Left ventricle myocardium superior (tissue), 1 donor: Measurements from ENCODE around the gene LRBA. TPM values are rescaled to one million over a fixed set of nuclear protein-coding genes. Genes with fewer than 3 reads are reported as not detected.

Experiments
- ATAC-seq: fragments of 200-7000 bp; cut with Tn5 transposase; one replicate; pipeline ENCODE4 v1.9.1; 2020; ENCODE audit warnings: mild to moderate bottlenecking, moderate library complexity
- DNase-seq: peaks from one replicate; pipeline ENCODE4 v3.0.0-alpha.2; 2020
- intact Hi-C: fragments of 100-400 bp; cut with micrococcal nuclease; formaldehyde crosslinking; loops from one replicate; pipeline ENCODE4 v1.11.0; 2022
- total RNA-seq: library from RNA; stranded (reverse); fragmentation: NEBNext Ultra II Directional; extraction: Animal tissue kit (Norgen Biotek cat#: 25700); gene quantifications from one replicate; pipeline ENCODE4 v1.2.1, GENCODE V29; 2021
- donor health status: DM: no; HTN: yes; CAD: no; lungs with severe emphysema.

The LRBA gene
- total RNA-seq, 1 donor from 2014 or later, result 21.4 TPM

DNA sequence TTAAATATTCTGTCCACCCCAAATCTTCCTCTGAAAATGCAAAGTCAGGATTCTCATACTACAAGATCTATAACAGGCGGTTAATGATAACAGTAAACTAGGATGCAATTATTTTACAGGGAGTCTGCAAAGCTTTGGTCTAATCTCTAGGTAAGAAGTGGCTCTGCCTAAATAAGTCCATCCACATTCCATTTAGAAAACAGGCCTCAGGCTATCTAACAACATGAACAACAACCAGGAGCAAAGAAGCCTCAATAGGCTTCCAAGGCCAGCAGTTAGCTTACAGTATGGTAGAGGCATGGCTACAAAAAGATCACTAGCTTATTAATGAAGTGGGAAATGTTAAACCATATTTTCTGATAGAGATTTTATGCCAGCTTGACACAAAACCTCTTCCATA, 426.8 kb downstream of the LRBA start:
- intact Hi-C loops, result no loop called here
- no peak for DNase-seq
- no peak for ATAC-seq

DNA sequence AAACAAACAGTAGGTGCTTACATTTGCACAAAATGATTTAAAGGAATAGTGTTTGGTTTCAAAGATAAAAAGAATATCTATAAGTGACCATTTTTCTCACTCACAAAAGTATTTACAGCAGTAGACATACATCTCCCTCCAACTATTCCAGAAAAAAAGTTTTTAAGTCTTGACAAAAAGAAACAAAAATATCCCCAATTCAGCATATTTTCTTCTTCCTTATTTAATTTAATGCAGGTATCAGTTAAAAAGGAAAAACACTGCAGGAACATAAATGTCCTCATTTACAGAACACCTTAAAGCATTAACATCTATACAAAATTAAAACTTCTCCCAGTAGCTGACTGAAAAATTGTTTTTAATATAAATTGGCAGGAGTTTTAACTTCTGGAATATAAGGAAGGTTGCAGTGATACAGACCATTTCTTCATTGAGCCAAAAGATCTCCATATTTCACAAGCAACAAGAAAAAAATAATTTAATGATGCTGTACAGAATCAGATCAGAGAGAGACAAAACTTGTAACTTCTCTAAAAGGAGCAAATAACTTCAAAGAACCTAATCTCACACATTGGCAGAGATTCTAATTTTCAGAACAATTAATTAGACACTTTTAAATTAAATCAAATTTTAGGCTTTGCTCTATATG, 428.8 kb downstream of the LRBA start:
- DNase-seq, result no peak
- intact Hi-C loops, result no loop called here
- no peak for ATAC-seq

DNA sequence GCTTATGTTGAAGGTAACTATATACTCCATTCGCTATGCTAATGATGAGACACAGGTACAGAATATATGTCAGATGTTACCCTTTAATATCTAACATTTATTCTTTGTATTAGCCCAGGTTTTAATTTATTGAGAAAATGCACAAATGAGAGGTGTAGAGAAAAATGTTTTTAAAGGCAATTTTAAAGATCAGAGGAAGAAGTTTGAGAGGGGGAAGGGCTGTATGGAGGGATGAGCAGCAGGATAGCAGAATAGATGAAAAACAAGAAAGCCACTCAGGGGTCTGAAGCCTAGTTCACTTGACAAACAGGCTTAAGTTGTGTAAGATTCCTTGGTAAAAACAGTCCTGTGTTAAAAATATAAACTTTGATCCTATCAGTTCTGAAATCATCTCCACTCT, 429.5 kb downstream of the LRBA start:
- ATAC-seq (no peak), DNase-seq (no peak)
- intact Hi-C loops, result no loop called here

DNA sequence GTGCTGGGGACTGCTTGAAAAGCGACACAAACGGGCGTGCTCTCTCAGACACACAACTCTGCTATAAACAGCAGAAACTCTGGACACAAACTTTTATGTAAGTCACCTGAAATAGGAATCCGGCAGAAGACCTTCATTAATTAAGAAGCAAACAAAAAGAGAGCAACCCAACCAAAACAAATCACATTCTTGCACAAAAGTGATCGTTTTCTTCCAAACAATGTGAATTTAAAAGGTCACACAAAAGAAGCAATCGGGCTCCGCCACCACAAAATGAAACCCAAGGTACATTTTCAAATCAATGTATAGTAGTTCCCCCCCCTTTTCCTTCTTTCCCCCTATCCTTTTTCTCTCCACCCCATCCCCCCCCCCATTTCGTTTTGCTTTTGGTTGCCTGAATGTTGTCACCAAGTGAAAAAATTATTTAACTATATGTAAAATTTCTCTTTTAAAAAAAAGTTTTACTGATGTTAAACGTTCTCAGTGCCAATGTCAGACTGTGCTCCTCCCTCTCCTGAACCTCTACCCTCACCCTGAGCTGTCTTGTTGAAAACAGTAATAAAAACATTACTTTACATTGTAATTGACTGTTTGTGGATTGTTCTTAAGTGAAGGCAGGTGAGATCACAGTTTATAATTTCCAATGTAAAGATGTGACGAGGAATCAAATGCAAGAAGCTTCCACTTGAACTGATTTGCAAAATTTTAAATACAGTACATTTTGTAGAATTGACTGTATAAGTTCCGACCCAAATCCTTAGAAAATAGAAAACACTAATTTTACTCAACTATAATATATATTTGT, 430.8 kb downstream of the LRBA start:
- ATAC-seq (no peak), DNase-seq (no peak)
- intact Hi-C loops, result no loop called here

DNA sequence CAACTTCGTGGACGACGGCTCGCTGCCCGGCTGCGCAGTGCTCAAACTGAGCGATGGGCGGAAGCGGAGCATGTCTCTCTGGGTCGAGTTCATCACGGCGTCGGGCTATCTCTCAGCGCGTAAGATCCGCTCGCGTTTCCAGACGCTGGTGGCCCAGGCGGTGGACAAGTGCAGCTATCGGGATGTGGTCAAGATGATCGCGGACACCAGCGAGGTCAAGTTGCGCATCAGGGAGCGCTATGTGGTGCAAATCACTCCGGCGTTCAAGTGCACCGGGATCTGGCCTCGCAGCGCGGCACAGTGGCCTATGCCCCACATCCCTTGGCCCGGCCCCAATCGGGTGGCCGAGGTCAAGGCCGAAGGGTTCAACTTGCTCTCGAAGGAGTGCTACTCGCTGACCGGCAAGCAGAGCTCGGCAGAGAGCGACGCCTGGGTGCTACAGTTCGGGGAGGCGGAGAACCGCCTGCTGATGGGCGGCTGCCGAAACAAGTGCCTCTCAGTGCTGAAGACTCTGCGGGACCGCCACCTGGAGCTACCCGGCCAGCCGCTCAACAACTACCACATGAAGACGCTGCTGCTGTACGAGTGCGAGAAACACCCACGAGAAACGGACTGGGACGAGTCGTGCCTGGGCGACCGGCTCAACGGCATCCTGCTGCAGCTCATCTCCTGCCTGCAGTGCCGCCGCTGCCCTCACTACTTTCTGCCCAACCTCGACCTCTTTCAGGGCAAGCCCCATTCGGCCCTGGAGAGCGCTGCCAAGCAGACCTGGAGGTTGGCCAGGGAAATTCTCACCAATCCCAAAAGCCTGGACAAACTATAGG, 431.6 kb downstream of the LRBA start:
- intact Hi-C loops, result no loop called here
- ATAC-seq (peak; percentile 79), DNase-seq (peak; percentile 70)

DNA sequence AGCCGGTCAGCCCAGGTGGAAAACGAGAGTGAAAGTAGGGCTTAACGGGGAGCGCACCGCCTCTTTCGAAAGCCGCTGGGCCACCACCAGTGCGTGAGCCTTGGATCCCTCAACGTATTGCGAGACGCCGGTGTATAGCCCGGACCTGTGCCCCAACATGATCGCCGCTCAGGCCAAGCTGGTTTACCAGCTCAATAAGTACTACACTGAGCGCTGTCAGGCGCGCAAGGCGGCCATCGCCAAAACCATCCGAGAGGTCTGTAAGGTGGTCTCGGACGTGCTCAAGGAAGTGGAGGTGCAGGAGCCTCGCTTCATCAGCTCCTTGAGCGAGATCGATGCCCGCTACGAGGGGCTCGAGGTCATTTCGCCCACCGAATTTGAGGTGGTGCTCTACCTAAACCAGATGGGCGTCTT, 432.2 kb downstream of the LRBA start:
- ATAC-seq (peak; percentile 26), DNase-seq (peak; percentile 31)
- intact Hi-C loops, result no loop called here

DNA sequence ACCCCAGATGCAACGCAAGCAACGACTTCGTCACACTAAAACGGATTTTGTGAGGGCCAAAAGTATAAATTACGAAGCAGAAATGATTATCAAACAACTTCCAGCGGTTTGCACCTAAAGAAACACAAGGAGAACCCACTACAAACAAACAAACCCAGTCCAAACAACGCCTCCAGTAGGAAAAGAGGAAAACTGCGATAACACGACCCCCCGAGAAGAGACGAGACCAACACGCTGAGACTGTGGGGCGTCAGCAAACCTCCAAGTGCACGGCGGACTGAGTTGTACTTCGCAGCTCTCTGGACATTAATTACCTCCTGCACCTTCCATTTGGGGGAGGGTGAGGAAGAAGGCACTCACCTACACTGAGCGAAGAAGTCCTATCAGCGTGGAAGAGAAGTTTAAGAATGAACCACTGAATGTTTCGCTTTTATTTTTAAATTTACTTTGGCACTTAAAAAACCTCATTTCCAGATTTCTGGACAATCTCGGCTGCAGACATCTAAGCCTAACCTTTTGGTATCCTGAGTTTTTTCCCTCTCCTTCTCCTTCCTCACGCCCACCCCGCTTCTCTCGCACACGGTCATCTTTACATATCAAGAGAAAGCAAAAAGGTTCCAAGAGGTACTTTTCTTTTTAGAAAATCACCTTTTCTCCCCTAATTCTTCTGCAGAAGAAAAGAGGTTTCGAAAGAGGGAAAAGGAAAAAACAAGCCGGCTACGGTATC, 432.8 kb downstream of the LRBA start, which contains the start of gene MAB21L2:
TSS of gene MAB21L2 (plus strand) at position 6 of the 727 bp plus-strand sequence. CDS start 879 bp downstream, outside the sequence.
- DNase-seq, result no peak

DNA sequence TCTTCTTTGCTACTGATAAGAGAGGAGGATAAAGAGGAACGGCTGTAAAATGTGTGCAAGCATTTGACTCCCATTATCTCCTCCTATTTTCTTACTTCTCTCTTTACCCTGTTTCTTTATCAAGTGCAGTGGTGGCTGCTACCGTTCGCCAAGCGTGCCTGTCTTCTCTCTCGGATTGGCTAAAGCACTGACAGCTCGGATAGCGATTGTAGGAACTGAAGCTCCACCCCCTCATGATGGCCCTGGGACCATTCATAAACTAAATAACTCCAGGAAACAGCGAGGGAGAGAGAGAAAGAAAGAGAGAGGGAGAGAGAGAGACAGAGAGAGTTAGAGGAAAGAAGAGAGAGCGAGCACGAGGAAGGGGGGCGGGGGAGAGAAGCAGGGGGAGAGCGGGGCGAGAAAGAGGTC, 433.4 kb downstream of the LRBA start:
- ATAC-seq (peak; percentile 32), DNase-seq (no peak)
- intact Hi-C loops, result no loop called here

More for the DNA sequence above, 432.8 kb downstream of the LRBA start, which contains the start of gene MAB21L2:
- intact Hi-C loops, result no loop called here
- no peak for ATAC-seq

DNA sequence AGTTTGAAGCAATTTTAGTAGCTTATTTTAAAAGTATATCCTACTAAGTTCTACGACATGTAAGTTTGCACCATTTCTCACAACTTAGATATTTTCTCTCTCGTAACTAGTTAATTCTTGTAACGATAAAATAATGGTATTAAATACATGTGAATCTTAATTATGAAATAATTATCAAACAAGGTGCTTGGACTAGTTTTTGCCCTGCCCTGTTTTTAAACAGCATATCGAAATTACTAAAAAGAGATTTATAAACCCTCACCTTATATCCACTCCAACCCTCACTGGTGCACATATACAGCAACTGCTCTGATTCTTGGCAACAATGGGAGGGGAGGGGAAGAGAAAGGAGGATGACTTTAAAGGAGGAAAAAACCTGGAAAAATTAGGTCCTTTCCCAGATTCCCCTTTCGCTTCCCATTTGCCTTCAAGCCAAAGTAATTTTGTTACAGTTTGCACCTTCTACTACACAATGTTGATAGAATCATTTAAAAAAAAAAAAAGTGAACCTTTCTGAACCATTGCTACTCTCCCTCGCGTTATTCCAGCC, 434.0 kb downstream of the LRBA start:
- no peak for ATAC-seq
- intact Hi-C loops, result no loop called here
- DNase-seq, result no peak

DNA sequence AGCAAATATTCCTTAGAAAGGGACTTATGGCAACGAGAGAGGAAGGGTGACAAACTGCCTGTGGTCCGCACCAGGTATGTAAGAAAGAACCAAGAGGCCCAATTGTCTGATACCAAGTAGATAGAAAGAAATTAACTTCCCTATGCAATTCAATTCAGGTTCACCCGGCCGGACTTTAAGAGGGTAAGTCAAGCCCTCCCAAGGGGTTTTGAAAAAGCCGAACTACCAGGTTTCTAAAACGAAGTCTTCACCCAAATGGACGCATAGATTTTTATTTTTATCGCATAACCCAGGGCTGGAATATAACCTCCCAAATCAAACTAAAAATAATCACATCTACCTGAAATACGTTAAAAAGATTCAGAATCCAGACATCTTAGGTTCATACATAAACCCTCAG, 434.8 kb downstream of the LRBA start:
- ATAC-seq (no peak), DNase-seq (no peak)
- intact Hi-C loops, result no loop called here

DNA sequence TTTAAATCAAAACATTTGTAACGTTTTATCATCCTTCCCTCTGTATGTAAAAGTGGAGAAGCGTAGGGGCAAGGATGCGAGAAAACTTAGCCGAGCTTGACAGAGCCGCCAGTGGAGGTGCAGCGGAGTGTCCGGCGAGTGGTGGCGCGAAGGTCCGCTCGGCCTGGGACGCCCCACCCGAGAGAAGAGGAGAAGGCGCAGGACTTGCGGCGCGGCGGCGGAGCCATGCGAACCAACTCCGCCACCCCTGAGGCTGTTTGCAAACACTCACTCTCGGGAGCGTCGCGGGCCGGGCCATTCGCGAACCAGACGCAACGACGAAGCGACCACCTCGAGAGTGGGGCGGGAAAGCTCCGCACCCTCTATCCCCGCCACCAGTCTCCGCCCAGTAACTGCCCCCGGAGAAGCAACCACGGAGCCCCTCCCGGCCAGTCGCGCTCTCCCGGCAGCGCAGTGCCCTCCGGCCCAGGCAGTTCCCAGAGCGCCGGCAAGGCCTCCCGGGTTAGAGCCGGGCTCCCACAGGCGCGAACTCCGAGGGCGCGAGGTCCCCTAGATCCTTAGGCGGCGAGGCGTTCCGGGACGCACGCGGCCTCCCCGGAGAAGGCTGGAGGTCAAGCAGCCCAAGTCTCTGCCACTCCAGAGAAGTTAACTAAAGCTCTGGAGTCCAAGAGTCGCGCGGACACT, 435.4 kb downstream of the LRBA start:
- DNase-seq (peak; percentile 45), ATAC-seq (peak; percentile 69)
- intact Hi-C loops, result no loop called here

DNA sequence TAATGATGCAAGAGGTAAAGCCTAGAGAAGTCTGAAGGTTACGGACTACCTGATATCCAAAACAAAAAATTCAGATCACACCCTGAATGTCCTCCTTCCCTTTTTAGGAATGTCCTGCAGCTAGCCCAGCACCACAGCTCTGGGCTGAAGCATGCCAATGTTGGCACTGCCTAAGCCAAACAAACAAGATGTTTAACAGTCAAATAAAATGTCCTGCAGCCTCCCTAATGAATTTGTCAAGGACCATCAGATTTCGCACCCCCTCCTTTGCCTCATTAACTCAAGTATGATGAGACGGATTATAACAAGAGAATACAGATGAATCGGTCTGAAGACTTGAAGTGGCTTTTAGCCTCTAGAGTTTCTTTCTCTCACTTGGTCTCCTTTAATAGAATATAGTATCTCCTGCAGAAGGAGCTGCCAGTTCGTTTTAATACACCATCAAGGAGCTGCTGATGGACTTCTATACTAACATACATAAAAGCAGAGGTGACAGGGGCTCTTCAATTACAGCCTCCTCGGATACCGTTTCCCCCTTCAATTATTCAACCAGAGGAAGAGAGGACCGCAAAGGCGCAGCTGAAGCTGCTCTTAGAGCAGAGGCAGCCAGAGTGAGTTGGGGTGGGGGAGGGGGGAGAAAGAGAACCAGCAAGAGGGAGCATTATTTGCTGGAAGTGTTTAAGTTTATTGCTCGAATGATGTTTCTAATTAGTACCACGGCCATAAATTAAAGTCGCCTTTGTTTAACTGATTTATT, 436.2 kb downstream of the LRBA start:
- DNase-seq (no peak), ATAC-seq (no peak)
- intact Hi-C loops, result no loop called here

DNA sequence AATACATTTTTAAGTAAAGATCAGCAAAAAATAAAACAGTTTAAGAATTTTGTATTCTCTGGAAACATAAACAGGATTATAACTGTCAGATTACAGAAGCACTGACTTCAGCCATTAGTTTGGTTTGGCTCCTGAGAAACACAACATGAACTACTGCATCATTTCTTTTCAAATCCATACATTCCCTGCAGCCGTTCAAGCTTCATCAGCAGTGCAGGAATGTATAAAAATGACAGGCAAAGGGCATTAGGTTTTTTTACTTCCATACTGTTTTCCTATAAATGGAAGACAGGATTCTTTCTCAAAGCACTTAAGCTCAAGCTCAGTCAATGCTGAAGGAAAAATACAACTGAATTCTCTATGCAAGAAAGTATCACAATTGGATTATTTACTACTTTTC, 437.3 kb downstream of the LRBA start:
- no peak for DNase-seq
- ATAC-seq, result no peak
- intact Hi-C loops, result no loop called here

DNA sequence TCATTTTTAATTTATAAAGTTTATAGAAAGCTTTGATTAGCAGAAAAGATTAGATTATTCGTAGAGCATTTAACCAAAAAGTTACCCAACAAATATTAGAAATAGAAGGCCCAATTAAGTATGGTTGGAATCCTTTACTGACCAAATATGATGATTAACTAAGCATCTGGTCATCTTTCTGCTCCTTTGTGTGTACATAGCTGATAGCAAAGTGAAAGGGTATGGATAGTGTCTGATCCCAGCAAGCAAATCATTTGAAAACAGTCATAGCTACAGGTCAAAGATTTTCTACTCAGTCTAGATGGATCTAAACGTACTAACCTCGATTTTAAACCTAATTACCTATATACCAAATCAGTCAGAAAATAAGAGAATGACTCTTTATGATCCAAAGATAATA, 440.4 kb downstream of the LRBA start:
- DNase-seq, result no peak
- intact Hi-C loops, result no loop called here
- ATAC-seq, result no peak

DNA sequence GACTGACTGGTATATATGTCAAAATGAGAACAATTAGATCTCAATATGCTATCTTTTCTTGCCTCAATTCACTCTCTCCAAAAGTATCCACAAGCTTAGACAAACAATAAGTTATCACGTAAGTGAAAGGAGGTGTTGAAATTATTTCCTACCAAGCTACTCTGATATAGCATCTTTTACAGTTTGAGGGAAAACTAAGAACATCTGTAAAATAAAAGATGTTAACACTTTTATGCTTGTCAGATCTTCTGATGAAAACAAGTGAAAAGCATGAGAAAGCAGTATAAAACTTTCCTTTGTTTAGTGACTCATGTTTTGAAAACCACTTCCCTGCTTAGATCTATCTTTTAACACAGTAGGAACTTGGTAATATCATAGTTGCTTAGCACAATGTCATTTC, 441.6 kb downstream of the LRBA start:
- ATAC-seq, result no peak
- intact Hi-C loops, result no loop called here
- no peak for DNase-seq

DNA sequence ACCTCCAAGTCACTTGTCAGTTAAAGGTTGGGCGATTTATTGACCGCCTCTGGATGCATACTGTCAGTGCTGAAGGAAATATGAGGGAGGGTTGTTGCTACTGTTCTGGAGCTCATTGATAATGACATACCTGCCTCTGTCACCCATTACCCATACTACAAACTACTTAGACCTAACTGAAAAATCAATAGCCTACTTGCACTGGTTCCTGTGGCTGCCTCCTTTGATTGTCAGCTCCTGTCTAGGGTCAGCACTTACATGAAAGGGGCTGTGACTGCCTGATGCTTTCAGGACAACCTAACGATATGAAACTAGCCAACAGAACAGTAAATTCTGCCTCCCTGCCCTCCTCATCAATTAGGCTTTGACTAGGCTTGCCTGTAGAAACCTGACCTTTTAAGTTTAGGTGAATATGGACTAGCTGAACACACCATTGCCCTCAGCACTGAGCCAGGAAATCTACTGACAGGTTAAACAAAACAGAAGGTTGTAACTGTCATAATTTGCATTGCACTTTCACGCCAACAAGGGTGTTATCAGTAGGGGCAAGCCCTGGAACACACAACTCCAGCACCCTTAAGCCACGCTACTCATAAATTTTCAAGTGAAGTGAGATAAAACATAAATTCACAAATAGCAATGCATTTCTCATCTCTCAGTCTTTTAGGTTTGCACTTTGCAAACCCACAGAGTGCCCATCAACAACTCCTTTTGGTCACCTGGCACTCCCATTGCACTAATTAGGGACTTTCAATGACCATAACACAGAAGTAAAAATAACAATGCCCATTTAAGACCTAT, 442.2 kb downstream of the LRBA start:
- intact Hi-C loops, result no loop called here
- ATAC-seq, result peak; percentile 70
- DNase-seq, result no peak

DNA sequence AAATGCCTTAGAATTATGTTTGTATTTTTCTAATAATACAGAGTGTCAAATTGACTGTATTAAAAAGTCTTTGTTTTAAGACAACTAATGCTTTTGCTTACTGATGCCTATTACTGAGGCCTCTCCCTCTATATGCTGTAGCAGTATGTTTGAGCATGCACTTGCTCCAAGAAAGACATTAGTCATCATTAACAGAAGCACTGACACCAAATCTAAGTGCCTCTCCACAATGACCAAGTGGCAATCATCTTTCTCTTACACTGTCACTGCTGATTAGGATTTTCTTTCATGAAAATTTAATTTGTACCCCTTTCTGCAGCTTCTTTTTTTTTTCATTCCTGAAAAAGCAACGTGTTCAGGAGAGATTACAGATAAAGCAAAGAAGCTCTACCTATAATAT, 444.2 kb downstream of the LRBA start:
- intact Hi-C loops, result no loop called here
- ATAC-seq, result no peak
- DNase-seq, result no peak
